SK-N-SH (cell line): ENCODE data around the gene ETHE1. TPM values are rescaled to one million over a fixed set of nuclear protein-coding genes. Genes with fewer than 3 reads are reported as not detected.
"Not testable (repeated sequence)": the region's sequence is repeated elsewhere in the genome, so short reads cannot be mapped to it uniquely, and the experiment has no call there.

Experiments used
- CTCF ChIA-PET: fragments of 300-600, 350-600 bp; formaldehyde crosslinking; extraction: SDS; loops from one replicate; lab custom pipeline; 2021; lab: Yijun Ruan, JAX
- POLR2A ChIA-PET: fragments of 350-600 bp; sonication (Branson Sonifier 250); formaldehyde crosslinking; extraction: SDS; loops from one replicate; lab custom pipeline; 2020; ENCODE audit warnings: antibody characterized with exemption, inconsistent platforms; lab: Yijun Ruan, JAX
- DNase-seq: peaks from one replicate; pipeline ENCODE4 v3.0.0; 2012
- H2AFZ ChIP-seq: fragments of 200-600 bp; sonication (generic); 2 replicates; pipeline ENCODE4 v1.8.1; 2016; ENCODE audit warnings: antibody characterized with exemption, mild to moderate bottlenecking, low read depth
- H3F3A ChIP-seq: fragments of 200-600 bp; sonication (generic); replicated peaks from 2 replicates; pipeline ENCODE3; 2016; ENCODE audit warnings: antibody characterized with exemption, mild to moderate bottlenecking; ENCODE audit not compliant: insufficient read depth
- H3K27ac ChIP-seq, 2 experiments: fragments of 200-500 bp in 1 of 2; fragments of 200-600 bp in 1 of 2; sonication (Bioruptor generic) in 1 of 2; sonication (generic), shearing (Covaris generic) in 1 of 2; 2 replicates each; pipeline versions ENCODE4 v1.5.1 to v1.6.1; 2014 to 2016; ENCODE audit warnings: low read depth in 2 of 2, inconsistent platforms in 1 of 2, low read length in 1 of 2, mild to moderate bottlenecking in 1 of 2, mixed read lengths in 1 of 2
- H3K27me3 ChIP-seq: fragments of 200-600 bp; sonication (generic), shearing (Covaris generic); 2 replicates; pipeline ENCODE4 v1.6.1; 2016; ENCODE audit warnings: mixed run types; ENCODE audit not compliant: insufficient read depth
- H3K36me3 ChIP-seq, 2 experiments: fragments of 200-500 bp in 1 of 2; fragments of 200-600 bp in 1 of 2; sonication (Bioruptor generic) in 1 of 2; sonication (generic) in 1 of 2; replicated peaks in 1 of 2; 2 replicates each; pipeline versions ENCODE3 to v1.5.1; 2014 to 2016; ENCODE audit warnings: low read length in 1 of 2, mild to moderate bottlenecking in 1 of 2; ENCODE audit not compliant: insufficient read depth in 2 of 2, control insufficient read depth in 1 of 2
- H3K4me1 ChIP-seq, 2 experiments: fragments of 200-500 bp in 1 of 2; fragments of 200-600 bp in 1 of 2; sonication (Bioruptor generic) in 1 of 2; sonication (generic), shearing (Covaris generic) in 1 of 2; 2 replicates each; pipeline versions ENCODE4 v1.5.1 to v1.6.1; 2014 to 2016; ENCODE audit warnings: low read depth in 1 of 2, low read length in 1 of 2, mixed run types in 1 of 2; ENCODE audit not compliant: insufficient read depth in 2 of 2, control insufficient read depth in 1 of 2
- H3K4me2 ChIP-seq: fragments of 200-600 bp; sonication (generic), shearing (Covaris generic); 2 replicates; pipeline ENCODE4 v1.6.1; 2017; ENCODE audit warnings: mixed run types
- H3K4me3 ChIP-seq, 2 experiments: fragments of 200-500 bp in 1 of 2; fragments of 200-600 bp in 1 of 2; sonication (Bioruptor generic) in 1 of 2; sonication (generic), shearing (Covaris generic) in 1 of 2; 2 replicates each; pipeline versions ENCODE4 v1.5.1 to v1.8.1; 2014 to 2016; ENCODE audit warnings: low read depth in 2 of 2, inconsistent platforms in 1 of 2, low read length in 1 of 2, mild to moderate bottlenecking in 1 of 2, mixed read lengths in 1 of 2, moderate library complexity in 1 of 2
- H3K79me2 ChIP-seq: fragments of 200-600 bp; sonication (generic); 2 replicates; pipeline ENCODE4 v1.8.1; 2017; ENCODE audit warnings: mild to moderate bottlenecking; ENCODE audit not compliant: insufficient read depth
- H3K9ac ChIP-seq: fragments of 200-600 bp; sonication (generic); 2 replicates; pipeline ENCODE4 v1.6.1; 2017; ENCODE audit warnings: mixed run types
- H3K9me2 ChIP-seq: fragments of 200-600 bp; sonication (generic); 2 replicates; pipeline ENCODE4 v1.6.1; 2017; ENCODE audit warnings: mixed run types
- H3K9me3 ChIP-seq: fragments of 200-600 bp; sonication (generic); 2 replicates; pipeline ENCODE4 v1.6.1; 2017; ENCODE audit warnings: mixed run types, mild to moderate bottlenecking, moderate library complexity
- H4K20me1 ChIP-seq: fragments of 200-600 bp; sonication (generic); 2 replicates; pipeline ENCODE4 v1.6.1; 2017; ENCODE audit warnings: mild to moderate bottlenecking, mixed run types; ENCODE audit not compliant: insufficient read depth
- EZH2phosphoT487 ChIP-seq: fragments of 200-600 bp; sonication (generic); IDR thresholded peaks from 2 replicates; pipeline ENCODE4 v1.6.1; 2017; ENCODE audit warnings: low read depth, mixed run types, mild to moderate bottlenecking, antibody characterized with exemption, moderate library complexity, borderline replicate concordance
- FOXM1 ChIP-seq: IDR thresholded peaks from 2 replicates; pipeline ENCODE4 v1.4.0; 2012; ENCODE audit warnings: low read depth, mild to moderate bottlenecking
- GABPA ChIP-seq: IDR thresholded peaks from 2 replicates; pipeline ENCODE4 v1.4.0; 2012; ENCODE audit warnings: low read depth, mild to moderate bottlenecking
- GATA2 ChIP-seq: sonication (generic); formaldehyde crosslinking; IDR thresholded peaks from 2 replicates; pipeline ENCODE4 v1.5.0; 2020; ENCODE audit warnings: mild to moderate bottlenecking, missing genetic modification reagents
- JUND ChIP-seq: IDR thresholded peaks from 2 replicates; pipeline ENCODE4 v1.4.0; 2012
- NFIC ChIP-seq: IDR thresholded peaks from 2 replicates; pipeline ENCODE4 v1.4.0; 2012; ENCODE audit warnings: borderline replicate concordance
- RXRA ChIP-seq: IDR thresholded peaks from 2 replicates; pipeline ENCODE4 v1.4.0; 2012; ENCODE audit warnings: low read depth, mild to moderate bottlenecking, borderline replicate concordance
- SIN3A ChIP-seq: IDR thresholded peaks from 2 replicates; pipeline ENCODE4 v1.6.1; 2012; ENCODE audit warnings: low read depth, mild to moderate bottlenecking, low read length, moderate library complexity, borderline replicate concordance
- SMC3 ChIP-seq: IDR thresholded peaks from 2 replicates; pipeline ENCODE4 v1.6.1; 2012; ENCODE audit warnings: low read depth, low read length, improper control_type of control experiment
- TCF12 ChIP-seq: IDR thresholded peaks from 2 replicates; pipeline ENCODE4 v1.4.0; 2012
- TEAD4 ChIP-seq: IDR thresholded peaks from 2 replicates; pipeline ENCODE4 v1.4.0; 2012; ENCODE audit warnings: mild to moderate bottlenecking, borderline replicate concordance; ENCODE audit not compliant: insufficient read depth
- WGBS: methylation state at CpG from one replicate; pipeline ENCODE4 v1.1.6; 2017; ENCODE audit warnings: low lambda C conversion rate; 5-methylcytosine and 5-hydroxymethylcytosine counted together
- polyA plus RNA-seq, 3 experiments: library from polyadenylated mRNA; depleted of rRNA; stranded (reverse); fragments of >200 nt; gene quantifications; 2 replicates each; pipeline ENCODE4 v1.2.3, GENCODE V29; 2012
- TF ChIP-seq, protein P1 (sequence below): IDR thresholded peaks from 2 replicates; pipeline ENCODE4 v1.6.1; 2012; ENCODE audit warnings: mild to moderate bottlenecking, low read depth, low read length, moderate library complexity
- TF ChIP-seq, protein P2 (sequence below): fragments of 200-600 bp; sonication (generic); IDR thresholded peaks from 2 replicates; pipeline ENCODE4 v1.6.1; 2017; ENCODE audit warnings: antibody characterized with exemption, mild to moderate bottlenecking, moderate library complexity
- TF ChIP-seq, protein P3 (sequence below): IDR thresholded peaks from 2 replicates; pipeline ENCODE4 v1.4.0; 2012; ENCODE audit warnings: low read depth, borderline replicate concordance

The ETHE1 gene
- polyA plus RNA-seq, 1 of the 3 experiments (the other 2 are of a cell fraction), result 86.2 TPM

DNA sequence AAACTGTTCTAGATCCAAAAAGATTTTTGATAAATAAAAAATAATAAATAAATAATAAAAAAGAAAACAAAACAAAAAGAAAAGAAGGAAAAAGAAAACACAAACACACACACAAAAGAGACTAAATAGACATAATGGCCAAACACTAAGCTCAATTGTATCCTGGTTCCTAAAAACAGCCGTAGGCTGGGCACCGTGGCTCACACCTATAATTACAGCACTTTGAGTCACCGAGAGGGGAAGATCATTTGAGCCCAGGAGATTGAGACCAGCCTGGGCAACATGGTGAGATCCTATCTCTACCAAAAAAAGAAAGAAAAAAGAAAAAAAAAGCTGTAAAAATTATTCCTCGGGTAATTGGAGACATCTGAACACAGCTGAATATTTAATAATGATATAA lies 8.9 kb downstream of the ETHE1 start:
- H3K36me3 ChIP-seq, result no peaks in the 10 kb centered on the region
- ChIA-PET CTCF (interaction anchor here (0.7 to 24.7 kb wide), 6 partner anchors 13 to 78 kb away, joined by 3 to 632 read pairs (median 17); partner anchors contain the start of genes IRGQ, PHLDB3, ZNF575 and ZNF576), POLR2A (interaction anchor here (0.6 kb wide), 1 partner anchor 53 kb away, joined by 3 read pairs; no protein-coding TSS in a partner anchor)
- peaks cover 4% of the 10 kb centered on the region for H3F3A ChIP-seq
- no peaks in the 10 kb centered on the region for H4K20me1 ChIP-seq
- no peak overlapping the region for H3K27ac ChIP-seq
- no peak overlapping the region for H3K4me2 ChIP-seq
- DNase-seq, result no peak
- no peak overlapping the region for H3K4me3 ChIP-seq
- no peaks in the 10 kb centered on the region for H3K9me3 ChIP-seq
- TF ChIP-seq SMC3 (no peak), TEAD4 (no peak), EZH2phosphoT487 (no peak), GABPA (no peak), RXRA (no peak), SIN3A (no peak), GATA2 (no peak), TCF12 (no peak), FOXM1 (no peak), NFIC (no peak), JUND (no peak)
- TF ChIP-seq, protein P1, sequence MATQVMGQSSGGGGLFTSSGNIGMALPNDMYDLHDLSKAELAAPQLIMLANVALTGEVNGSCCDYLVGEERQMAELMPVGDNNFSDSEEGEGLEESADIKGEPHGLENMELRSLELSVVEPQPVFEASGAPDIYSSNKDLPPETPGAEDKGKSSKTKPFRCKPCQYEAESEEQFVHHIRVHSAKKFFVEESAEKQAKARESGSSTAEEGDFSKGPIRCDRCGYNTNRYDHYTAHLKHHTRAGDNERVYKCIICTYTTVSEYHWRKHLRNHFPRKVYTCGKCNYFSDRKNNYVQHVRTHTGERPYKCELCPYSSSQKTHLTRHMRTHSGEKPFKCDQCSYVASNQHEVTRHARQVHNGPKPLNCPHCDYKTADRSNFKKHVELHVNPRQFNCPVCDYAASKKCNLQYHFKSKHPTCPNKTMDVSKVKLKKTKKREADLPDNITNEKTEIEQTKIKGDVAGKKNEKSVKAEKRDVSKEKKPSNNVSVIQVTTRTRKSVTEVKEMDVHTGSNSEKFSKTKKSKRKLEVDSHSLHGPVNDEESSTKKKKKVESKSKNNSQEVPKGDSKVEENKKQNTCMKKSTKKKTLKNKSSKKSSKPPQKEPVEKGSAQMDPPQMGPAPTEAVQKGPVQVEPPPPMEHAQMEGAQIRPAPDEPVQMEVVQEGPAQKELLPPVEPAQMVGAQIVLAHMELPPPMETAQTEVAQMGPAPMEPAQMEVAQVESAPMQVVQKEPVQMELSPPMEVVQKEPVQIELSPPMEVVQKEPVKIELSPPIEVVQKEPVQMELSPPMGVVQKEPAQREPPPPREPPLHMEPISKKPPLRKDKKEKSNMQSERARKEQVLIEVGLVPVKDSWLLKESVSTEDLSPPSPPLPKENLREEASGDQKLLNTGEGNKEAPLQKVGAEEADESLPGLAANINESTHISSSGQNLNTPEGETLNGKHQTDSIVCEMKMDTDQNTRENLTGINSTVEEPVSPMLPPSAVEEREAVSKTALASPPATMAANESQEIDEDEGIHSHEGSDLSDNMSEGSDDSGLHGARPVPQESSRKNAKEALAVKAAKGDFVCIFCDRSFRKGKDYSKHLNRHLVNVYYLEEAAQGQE, result no peak
- TF ChIP-seq, protein P2, sequence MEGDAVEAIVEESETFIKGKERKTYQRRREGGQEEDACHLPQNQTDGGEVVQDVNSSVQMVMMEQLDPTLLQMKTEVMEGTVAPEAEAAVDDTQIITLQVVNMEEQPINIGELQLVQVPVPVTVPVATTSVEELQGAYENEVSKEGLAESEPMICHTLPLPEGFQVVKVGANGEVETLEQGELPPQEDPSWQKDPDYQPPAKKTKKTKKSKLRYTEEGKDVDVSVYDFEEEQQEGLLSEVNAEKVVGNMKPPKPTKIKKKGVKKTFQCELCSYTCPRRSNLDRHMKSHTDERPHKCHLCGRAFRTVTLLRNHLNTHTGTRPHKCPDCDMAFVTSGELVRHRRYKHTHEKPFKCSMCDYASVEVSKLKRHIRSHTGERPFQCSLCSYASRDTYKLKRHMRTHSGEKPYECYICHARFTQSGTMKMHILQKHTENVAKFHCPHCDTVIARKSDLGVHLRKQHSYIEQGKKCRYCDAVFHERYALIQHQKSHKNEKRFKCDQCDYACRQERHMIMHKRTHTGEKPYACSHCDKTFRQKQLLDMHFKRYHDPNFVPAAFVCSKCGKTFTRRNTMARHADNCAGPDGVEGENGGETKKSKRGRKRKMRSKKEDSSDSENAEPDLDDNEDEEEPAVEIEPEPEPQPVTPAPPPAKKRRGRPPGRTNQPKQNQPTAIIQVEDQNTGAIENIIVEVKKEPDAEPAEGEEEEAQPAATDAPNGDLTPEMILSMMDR, result no peak
- TF ChIP-seq, protein P3, sequence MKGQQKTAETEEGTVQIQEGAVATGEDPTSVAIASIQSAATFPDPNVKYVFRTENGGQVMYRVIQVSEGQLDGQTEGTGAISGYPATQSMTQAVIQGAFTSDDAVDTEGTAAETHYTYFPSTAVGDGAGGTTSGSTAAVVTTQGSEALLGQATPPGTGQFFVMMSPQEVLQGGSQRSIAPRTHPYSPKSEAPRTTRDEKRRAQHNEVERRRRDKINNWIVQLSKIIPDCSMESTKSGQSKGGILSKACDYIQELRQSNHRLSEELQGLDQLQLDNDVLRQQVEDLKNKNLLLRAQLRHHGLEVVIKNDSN, result no peak
- no peaks in the 10 kb centered on the region for H3K9me2 ChIP-seq
- H3K9ac ChIP-seq, result no peak overlapping the region
- no peaks in the 10 kb centered on the region; a peak in 1 of 4 replicates for H3K4me1 ChIP-seq
- 0 out of 2 replicates have a peak, but pooled peaks cover 4% of the 10 kb centered on the region for H3K79me2 ChIP-seq
- H2AFZ ChIP-seq, result no peak overlapping the region
- H3K27me3 ChIP-seq, result no peaks in the 10 kb centered on the region
- WGBS, result 87% methylated on average over 4 of the region's 4 CpGs

DNA sequence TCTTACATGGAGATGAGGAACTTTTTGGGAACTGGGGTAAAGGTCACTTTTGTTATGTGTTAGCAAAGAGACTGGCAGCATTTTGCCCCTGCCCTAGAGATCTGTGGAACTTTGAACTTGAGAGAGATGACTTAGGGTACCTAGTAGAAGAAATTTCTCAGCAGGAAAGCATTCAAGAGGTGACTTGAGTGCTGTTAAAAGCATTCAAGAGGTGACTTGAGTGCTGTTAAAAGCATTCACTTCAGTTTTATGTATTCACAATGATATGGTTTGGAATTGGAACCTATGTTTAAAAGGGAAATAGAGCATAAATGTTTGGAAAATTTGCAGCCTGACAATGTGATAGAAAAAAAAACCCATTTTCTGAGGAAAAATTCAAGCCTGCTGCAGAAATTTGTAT lies 14.6 kb downstream of the ETHE1 start:
- H3K4me1 ChIP-seq, H3K9me2 ChIP-seq, H2AFZ ChIP-seq, H4K20me1 ChIP-seq, H3K9me3 ChIP-seq, H3K27ac ChIP-seq, H3K9ac ChIP-seq, H3K27me3 ChIP-seq, H3F3A ChIP-seq, DNase-seq, H3K79me2 ChIP-seq, POLR2A ChIA-PET, H3K4me2 ChIP-seq, H3K4me3 ChIP-seq: not testable (repeated sequence)
- peaks cover 10 to 11% of the 10 kb centered on the region in 2 experiments for H3K36me3 ChIP-seq
- CTCF ChIA-PET, result interaction anchor here (24.7 kb wide), 1 partner anchor 73 kb away, joined by 632 read pairs; no protein-coding TSS in a partner anchor
